ENCODE data around the gene RHOT2.

DNA sequence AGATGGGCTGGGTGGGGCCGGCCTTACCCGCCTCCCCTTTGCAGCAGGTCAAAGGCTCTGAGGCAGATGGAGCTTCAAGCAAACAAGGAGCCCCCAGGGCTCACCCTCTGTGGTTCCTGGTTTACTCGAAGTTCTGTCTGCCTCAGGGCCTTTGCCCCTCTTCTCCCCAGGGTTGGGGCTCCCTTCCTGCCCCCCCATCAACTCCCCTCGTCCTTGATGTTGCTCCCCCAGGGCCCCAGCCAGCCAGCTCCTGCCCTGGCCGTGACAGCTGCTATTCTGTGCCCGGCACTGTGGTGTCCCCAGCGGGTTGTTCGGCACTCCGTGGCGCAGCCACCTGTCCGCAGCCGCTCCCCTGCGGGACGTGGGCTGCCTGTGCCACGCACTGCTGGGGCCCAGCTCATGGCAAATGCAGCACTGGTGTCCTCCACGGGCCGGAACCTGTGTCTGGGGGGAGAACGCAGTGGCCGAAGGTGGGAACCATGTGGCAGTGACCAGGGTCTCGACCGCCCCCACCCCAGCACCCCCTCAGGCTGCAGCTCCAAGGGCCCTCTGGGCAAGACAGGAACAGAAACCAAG, 42.7 kb downstream of the RHOT2 start:
- TF ChIP-seq, protein P1, sequence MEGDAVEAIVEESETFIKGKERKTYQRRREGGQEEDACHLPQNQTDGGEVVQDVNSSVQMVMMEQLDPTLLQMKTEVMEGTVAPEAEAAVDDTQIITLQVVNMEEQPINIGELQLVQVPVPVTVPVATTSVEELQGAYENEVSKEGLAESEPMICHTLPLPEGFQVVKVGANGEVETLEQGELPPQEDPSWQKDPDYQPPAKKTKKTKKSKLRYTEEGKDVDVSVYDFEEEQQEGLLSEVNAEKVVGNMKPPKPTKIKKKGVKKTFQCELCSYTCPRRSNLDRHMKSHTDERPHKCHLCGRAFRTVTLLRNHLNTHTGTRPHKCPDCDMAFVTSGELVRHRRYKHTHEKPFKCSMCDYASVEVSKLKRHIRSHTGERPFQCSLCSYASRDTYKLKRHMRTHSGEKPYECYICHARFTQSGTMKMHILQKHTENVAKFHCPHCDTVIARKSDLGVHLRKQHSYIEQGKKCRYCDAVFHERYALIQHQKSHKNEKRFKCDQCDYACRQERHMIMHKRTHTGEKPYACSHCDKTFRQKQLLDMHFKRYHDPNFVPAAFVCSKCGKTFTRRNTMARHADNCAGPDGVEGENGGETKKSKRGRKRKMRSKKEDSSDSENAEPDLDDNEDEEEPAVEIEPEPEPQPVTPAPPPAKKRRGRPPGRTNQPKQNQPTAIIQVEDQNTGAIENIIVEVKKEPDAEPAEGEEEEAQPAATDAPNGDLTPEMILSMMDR (IDR thresholded peaks at IDR 0.05) = no peak
- no peak for TF ChIP-seq POLR2A (IDR thresholded peaks at IDR 0.05)

Measured in uterus (tissue), 2 donors.